ENCODE results near the gene OR4D9.
A peak's percentile ranks its signal among the peaks of the same experiment; 100 is the strongest.

The OR4D9 gene

GRCh38 chr11:59550842-59551658, 39.7 kb downstream of the OR4D9 start:
- DNase-seq, result peak; percentile 72 to 87

- peak in 1 of 2 experiments; percentile 59 for DNase-seq
Measured at GRCh38 chr11:59551659-59552521, 40.6 kb downstream of the OR4D9 start.

- DNase-seq, result no peak
Measured at GRCh38 chr11:59552844-59553243, 41.5 kb downstream of the OR4D9 start.

- DNase-seq, result no peak
Measured at GRCh38 chr11:59553323-59553722, 42.0 kb downstream of the OR4D9 start.

- DNase-seq, result no peak
Measured at GRCh38 chr11:59555601-59556114, 44.3 kb downstream of the OR4D9 start.

- peak; percentile 46 to 48 for DNase-seq
Measured at GRCh38 chr11:59556115-59556916, 45.0 kb downstream of the OR4D9 start.

- no peak for DNase-seq
Measured at GRCh38 chr11:59556917-59557348, 45.6 kb downstream of the OR4D9 start.

GRCh38 chr11:59558270-59558643, 46.9 kb downstream of the OR4D9 start:
- no peak for DNase-seq

GRCh38 chr11:59559886-59560285, 48.5 kb downstream of the OR4D9 start:
- DNase-seq, result no peak

- peak; percentile 35 to 59 for DNase-seq
Measured at GRCh38 chr11:59560290-59560701, 49.0 kb downstream of the OR4D9 start.

GRCh38 chr11:59560702-59561473, 49.5 kb downstream of the OR4D9 start:
- DNase-seq, result peak; percentile 63 to 68

- no peak for DNase-seq
Measured at GRCh38 chr11:59562292-59562691, 51.0 kb downstream of the OR4D9 start.
